GM18951 (cell line): ENCODE measurements around the gene RSBN1L.

Source experiments
- POLR2A ChIP-seq: IDR thresholded peaks from 4 replicates; pipeline ENCODE4 v1.6.1; 2011; ENCODE audit warnings: mild to moderate bottlenecking; ENCODE audit not compliant: insufficient read length, insufficient read depth; ENCODE audit errors: extremely low read depth
- in situ Hi-C: fragments of 300-500 bp; cut with MboI; formaldehyde crosslinking; loops from one replicate; pipeline ENCODE4 v1.12.0; 2022; ENCODE audit warnings: low sequenced_read_pairs, mixed read lengths, inconsistent platforms; ENCODE audit not compliant: unreplicated experiment

The RSBN1L gene

DNA sequence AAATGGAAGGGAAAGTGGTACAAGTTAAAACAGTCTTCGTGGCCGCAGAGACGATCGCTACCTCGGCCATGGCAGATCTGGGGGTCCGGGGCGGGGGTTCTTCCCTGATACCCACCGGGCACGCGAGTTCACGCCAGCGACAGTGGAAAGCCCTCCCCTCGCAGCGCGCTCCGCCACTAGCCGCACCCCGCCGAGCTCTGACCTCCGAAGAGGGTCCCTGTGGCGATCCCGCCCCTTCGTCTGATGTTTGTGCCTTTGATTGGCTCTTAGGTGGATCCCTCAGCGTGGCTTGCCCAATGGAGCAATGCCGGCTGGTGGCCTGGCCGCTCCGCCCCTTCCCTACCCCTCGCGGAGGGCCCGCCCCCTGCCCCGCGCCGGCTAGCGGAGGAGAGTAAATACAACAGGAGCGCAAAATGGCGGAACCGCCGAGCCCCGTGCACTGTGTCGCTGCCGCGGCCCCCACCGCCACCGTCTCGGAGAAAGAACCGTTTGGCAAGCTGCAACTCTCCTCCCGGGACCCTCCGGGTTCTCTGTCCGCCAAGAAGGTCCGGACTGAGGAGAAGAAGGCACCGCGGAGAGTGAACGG, at the start of gene RSBN1L:
RSBN1L (plus strand) TSS at position 403 of the 586 bp plus-strand sequence; CDS start at position 414, 11 bp downstream.
- in situ Hi-C loops = no loop called here
- TF ChIP-seq POLR2A = peak; percentile 84

DNA sequence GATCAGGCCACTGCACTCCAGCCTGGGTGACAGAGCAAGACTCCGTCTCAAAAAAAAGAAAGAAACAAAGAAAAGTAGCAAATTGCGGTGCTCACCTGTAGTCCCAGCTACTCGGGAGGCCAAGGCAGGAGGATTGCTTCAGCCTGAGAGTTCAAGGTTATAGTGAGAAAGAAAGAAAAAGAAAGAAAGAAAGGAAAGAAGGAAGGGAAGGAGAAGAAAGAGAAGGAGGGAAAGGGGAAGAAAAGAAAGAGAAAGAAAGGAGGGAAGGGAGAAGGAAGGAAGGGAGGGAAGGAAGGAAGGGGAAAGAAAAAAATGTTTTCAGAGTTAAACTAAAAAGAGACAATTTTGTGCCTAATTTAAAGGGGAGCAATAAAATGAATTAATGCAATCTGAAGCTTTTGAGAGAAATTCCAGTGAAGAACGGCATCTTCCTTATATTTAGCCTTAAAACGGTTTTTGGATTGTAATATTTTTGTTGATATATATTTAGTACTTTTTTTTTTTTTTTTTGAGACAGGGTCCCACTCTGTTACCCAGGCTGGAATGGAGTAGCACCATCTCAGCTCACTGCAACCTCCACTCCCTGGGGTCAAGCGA, 47.4 kb upstream of the RSBN1L start:
- in situ Hi-C loops = loop anchor here (10.0 kb wide), 1 partner anchor 106 kb away; no protein-coding TSS in a partner anchor
- TF ChIP-seq POLR2A = no peak

DNA sequence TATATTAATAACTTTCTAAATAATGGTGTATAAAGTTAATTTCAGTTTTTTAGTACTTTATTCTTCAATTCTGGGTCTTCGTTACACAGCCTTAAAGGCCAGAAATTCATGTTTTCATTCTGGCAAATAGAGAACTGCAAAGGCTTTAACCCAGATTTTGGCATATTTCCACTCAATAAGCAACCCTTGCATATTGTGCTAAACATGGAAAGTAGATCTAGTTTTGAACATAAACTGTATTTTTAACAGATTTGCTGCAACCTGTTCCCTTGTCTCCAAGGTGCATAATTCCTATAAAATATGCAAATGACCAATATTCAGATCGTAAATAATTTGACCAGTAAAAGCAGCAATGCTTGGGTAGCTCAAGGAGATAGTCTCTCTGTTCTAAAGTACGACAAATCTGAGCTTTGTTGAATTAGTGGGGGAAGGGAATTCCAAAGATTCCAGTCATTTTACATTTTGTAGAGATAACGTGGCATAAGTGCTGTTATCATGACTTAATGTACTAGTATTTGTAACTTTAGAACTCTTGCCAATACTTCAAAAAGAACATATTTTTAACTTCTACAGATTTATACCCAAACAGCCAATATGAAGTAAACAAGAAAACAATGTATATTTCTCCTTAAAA, 46.4 kb upstream of the RSBN1L start:
- in situ Hi-C loops = loop anchor here (10.0 to 25.0 kb wide), 2 partner anchors 105 to 287 kb away; no protein-coding TSS in a partner anchor

DNA sequence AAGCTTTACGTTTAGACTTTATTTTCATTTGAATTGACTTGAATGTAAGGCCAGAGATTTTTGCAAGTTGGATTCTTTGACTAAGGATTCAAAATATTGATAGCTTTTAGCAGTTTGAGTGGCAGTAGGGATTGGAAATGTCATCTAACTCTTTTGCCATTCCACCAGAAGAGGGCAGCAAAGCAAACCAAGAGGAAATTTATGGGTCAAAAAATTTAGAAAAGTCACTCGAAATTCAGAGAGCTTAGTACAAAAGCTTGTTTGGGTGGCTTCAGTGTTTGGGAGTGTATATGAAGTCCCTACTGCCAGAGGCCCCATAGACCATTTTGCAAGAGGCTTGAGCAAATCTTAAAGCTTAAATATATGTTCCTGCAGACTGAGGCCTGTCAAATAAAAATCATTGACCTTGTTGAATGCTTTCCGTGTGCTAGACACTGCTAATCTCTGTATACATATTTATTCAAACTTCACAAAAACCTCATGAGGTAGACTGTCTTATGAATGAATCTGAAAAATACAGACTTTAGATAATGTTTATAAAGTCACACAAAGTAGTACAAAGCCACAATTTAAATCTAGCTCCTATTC, 44.6 kb upstream of the RSBN1L start:
- no peak for TF ChIP-seq POLR2A
- in situ Hi-C loops = loop anchor here (25.0 kb wide), 1 partner anchor 286 kb away; no protein-coding TSS in a partner anchor

More for the DNA sequence above, 46.4 kb upstream of the RSBN1L start:
- no peak for TF ChIP-seq POLR2A

DNA sequence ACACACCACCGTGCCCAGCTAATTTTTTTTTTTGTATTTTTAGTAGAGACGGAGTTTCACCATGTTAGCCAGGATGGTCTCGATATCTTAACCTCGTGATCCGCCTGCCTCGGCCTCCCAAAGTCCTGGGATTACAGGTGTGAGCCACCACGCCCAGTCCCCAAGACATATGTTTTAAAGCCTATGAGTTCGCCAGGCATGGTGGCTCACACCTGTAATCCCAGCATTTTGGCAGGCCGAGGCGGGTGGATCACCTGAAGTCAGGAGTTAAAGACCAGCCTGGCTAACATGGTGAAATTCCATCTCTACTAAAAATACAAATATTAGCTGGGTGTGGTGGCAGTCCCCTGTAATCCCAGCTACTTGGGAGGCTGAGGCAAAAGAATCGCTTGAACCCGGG, 43.4 kb upstream of the RSBN1L start:
- in situ Hi-C loops = loop anchor here (25.0 kb wide), 1 partner anchor 284 kb away; no protein-coding TSS in a partner anchor

DNA sequence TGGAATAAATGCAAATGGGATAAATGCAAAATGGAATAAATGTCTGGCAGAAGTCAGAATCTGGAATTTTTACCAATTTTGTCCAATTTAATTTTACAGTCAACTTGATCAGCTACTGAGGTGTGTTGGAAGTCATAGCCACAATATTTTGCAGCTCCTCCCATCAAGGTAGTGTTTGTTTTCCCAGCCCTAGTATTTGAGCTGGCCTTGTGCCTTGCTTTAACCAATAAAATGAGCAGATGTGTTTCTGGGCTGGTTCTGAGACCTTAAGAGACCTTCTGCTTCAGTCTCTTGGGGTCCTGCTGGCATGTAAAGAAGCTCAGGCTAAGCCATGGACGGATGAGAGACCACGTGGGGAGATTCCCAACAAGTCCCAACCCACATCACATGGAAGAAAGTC, 42.7 kb upstream of the RSBN1L start:
- TF ChIP-seq POLR2A = no peak
- in situ Hi-C loops = loop anchor here (25.0 kb wide), 1 partner anchor 284 kb away; no protein-coding TSS in a partner anchor

DNA sequence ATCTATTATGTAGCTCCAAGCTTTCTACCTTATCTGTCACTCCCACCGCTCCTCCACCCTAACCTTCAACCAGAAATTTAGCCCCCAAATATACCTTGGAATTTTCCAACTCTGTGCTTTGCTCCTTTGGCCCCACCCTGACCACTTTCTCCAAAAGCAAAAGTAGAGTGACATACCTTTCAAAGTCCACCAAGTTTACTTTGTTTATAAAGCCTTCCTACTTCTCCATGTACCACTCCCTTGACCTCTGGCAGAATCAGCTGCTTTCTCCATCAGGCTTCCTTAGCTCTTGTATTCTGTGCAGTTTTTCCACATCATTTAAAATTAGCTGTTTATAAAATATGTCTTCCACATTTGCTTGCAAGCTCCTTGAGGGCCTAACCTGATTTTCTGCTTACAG, 40.9 kb upstream of the RSBN1L start:
- no peak for TF ChIP-seq POLR2A
- in situ Hi-C loops = loop anchor here (25.0 kb wide), 1 partner anchor 282 kb away; no protein-coding TSS in a partner anchor

DNA sequence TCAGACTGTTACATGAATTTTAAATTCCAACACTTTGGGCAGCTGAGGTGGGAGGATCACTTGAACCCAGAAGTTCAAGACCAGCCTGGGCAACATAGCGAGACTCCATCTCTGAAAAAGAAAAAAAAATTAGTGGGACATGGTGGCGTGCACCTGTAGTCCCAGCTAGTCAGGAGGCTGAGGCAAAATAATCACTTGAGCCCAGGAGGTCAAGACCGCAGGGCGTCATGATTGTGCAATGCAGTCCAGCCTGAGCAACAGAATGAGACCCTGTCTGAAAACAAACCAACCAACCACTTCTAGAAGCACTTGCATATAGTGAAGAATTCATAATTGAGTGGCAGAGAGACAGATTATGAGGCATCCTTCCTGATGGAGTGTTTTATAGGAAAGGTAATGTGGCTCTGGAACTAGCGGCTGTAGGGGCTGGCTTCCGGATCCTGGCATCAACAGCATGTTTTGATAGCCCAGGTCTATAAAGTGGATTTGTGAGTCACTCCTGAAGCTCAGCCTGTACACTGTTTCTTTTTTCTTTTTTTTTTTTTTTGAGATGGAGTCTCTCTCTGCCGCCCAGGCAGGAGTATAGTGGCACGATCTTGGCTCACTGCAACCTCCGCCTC, 40.3 kb upstream of the RSBN1L start:
- in situ Hi-C loops = loop anchor here (25.0 kb wide), 1 partner anchor 281 kb away; no protein-coding TSS in a partner anchor
- no peak for TF ChIP-seq POLR2A

DNA sequence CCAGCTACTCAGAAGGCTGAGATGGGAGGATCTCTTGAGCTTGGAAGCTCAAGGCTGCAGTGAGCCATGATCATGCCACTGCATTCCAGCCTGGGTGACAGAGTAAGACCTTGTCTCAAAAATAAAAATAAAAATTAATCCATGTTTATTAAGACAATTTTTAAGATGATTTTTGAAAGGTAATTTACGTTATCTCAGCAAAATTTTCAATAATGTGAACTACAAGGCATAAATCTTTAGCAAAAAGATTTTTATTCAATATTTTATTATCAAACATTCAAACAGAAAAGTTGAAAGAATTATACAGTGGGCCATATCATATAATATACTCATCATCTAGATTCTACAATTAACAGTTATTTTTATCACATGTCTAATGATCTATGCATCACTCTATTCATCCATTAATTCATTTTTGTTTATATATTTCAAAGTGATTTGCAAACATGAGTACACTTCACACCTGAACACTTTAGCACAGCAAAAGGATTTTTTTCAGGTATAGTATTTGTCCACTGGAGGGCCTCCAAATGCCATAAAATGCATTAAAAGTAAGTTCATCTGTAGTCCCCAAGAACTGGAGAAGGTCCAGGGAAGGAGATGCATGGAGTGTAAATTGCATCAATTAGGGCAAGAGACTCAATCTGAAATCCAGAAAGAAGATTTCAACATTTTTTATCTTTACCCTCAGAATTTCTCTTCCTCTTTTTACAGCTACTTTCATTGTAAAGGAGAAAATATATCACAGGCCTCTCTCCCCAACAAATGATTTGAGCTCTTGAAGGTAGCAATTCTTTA, 38.6 kb upstream of the RSBN1L start:
- in situ Hi-C loops = loop anchor here (25.0 kb wide), 1 partner anchor 280 kb away; no protein-coding TSS in a partner anchor
- no peak for TF ChIP-seq POLR2A

DNA sequence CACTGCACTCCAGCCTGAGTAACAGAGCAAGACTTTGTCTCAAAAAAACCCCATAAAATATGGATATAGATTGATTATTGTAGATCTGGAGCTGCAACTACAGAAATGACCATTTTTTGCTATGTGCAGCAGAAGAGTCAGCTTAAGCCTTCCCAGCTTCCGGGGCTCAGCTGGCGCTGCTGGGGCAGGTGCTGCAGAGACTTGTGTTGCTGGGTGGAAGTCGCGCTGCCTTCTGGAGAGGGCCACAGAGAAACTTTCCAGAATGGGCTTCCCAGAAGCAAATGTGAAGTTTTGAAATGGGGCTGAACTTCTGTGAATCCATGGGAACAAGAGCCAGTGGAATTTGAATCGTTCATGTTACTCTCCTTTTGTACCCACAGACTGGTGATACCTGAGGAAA, 37.3 kb upstream of the RSBN1L start:
- in situ Hi-C loops = loop anchor here (25.0 kb wide), 1 partner anchor 278 kb away; no protein-coding TSS in a partner anchor
- TF ChIP-seq POLR2A = no peak

DNA sequence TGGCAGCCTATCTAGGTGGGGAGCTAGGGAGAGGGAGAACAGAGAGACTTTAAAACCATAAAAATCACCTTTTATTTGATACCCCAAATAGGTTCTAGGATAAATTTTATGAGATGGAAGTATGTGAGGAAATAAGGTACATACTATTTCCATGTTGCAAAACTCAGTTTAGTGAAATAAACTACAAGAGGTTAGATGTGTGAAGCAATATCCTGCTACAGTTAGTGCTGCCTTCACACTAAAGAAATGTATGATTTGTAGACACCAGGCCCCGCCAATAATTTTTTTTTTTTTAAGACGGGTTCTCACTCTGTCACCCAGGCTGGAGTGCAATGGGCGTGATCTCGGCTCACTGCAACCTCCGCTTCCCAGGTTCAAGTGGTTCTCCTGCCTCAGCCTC, 34.4 kb upstream of the RSBN1L start:
- no peak for TF ChIP-seq POLR2A
- in situ Hi-C loops = loop anchor here (10.0 to 25.0 kb wide), 2 partner anchors 275 to 373 kb away; no protein-coding TSS in a partner anchor

DNA sequence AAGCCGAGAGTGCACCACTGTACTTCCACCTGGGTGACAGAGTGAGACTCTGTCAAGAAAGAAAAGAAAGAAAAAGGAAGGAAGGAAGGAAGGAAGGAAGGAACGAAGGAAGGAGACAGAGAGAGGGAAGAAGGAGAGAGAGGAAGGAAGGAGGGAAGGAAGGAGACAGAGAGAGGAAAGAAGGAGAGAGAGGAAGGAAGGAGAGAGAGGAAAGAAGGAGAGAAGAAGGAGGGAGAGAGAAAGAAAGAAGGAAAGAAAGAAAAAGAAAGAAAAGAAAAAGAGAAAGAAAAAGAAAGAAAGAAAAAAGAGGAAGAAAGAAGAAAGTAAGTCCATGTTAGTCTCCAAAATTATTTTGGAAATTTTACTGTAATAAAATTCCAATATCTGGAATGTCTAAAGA, 33.4 kb upstream of the RSBN1L start:
- TF ChIP-seq POLR2A = no peak
- in situ Hi-C loops = loop anchor here (10.0 to 25.0 kb wide), 2 partner anchors 274 to 372 kb away; no protein-coding TSS in a partner anchor
